Activated T-cell treated with anti-CD3 and anti-CD28 coated beads for 24 hours (primary cell): Measurements from ENCODE around the gene IL1RN.
"Not testable (repeated sequence)": the region's sequence is repeated elsewhere in the genome, so short reads cannot be mapped to it uniquely, and the experiment has no call there.

Experiments
- DNase-seq: peaks from one replicate; pipeline ENCODE4 v3.0.0-alpha.2; 2020; ENCODE audit warnings: low read depth

IL1RN gene, protein sequence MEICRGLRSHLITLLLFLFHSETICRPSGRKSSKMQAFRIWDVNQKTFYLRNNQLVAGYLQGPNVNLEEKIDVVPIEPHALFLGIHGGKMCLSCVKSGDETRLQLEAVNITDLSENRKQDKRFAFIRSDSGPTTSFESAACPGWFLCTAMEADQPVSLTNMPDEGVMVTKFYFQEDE

DNA sequence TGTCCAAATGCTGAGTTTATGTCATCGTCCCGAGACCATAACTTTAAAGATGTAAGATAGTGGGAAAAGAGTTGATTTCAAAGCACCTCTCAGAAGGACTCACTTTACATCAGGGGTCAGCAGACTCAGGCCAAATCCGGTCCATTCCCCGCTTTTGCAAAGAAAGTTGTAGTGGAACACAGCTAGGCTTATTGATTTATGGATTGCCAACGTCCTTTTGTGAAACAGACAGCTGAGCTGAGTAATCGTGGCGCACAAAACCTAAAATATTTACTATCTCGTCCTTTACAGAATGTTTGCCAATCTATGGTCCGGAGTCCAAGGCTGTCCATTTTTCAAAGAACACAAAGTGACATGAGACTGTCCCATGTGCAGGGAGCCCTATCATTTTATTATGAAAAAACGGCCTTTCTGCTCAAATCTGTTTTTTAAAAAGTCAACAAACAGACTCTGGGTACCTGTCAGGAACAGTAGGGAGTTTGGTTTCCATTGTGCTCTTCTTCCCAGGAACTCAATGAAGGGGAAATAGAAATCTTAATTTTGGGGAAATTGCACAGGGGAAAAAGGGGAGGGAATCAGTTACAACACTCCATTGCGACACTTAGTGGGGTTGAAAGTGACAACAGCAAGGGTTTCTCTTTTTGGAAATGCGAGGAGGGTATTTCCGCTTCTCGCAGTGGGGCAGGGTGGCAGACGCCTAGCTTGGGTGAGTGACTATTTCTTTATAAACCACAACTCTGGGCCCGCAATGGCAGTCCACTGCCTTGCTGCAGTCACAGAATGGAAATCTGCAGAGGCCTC lies at the start of gene IL1RN:
TSS of gene IL1RN (plus strand) at position 754 of the 801 bp plus-strand sequence. CDS start at position 781, 27 bp downstream.
- DNase-seq: no peak

DNA sequence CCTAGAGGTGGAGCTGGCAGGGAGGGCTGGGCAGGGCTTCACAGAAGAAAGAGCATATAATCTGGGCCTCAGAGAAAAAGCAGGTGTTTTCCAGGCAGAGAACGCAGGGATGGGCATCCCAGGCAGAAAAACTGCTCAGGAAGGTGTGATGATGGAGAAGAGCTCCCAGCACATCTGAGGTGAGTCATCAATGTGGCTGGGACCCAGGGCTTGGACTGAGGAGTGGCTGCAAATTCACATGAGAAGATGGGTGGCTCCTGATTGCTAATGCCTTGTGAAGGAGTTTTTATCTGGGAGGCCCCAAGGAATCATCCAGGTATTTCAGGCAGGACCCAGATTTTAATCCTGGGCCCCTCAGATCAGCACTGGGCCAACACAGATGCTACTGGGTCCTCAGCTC lies 49.5 kb upstream of the IL1RN start:
- no peak for DNase-seq

DNA sequence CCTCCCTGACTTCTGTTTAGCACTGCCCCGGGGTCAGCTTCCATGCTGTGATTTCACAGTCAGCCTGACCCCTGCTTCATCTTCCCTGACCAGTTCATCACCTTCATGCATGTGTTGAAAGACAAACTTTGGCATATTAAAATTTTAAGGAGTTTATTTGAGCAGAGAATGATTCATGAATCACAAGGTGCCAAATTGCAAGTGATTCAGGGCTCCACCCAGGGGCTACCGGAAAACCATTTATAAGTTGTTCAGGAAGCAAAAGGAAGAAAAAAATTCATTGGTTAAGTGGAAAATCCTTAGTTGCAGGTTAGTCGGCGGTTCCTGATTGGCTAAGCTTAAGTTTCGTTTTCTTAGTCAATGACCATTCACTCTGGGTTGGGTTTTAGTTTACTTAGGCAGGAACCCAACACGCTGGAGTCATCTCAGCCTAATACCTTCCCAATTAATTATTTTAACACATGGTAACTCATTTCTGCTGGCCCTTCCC lies 49.0 kb upstream of the IL1RN start:
- DNase-seq: no peak

DNA sequence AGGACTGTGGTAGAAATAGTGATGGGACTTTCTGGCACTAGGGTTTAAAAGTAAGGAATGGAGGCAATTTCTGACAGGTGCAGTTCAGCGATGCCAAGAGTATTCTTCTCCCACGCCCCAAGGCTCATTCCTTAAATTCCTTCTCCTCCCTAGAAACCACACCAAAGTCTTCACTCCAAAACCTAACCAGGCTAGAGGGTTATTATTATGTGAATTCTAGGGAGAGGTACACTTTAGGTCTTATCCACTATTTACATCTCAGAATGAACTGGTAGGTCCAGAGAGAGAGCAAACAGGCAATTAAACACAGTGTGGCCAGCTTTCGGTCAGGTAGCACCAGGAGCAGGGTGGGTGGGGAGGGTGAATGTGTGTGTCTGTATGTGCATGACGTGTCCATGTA lies 48.3 kb upstream of the IL1RN start:
- DNase-seq: no peak

DNA sequence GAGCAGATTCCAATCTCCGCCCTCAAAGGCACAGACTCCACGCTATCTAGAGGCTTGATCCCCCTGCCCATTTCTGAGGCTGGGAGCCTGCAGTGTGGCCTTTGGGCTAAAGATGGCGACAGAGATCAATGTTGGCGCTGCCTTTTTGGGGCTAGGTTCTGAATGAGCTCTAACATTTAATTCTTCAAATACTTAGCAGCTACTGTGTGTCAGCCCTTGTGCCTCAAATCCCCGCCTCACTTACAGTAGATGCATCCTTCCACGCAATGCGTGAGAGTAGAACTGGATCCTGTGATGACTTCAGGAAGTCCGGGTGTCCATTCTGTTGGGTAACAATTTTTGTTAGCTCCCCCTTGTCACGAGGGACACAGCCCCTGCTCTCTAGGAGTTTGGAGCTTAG lies 47.3 kb upstream of the IL1RN start:
- peak; percentile 32 for DNase-seq

DNA sequence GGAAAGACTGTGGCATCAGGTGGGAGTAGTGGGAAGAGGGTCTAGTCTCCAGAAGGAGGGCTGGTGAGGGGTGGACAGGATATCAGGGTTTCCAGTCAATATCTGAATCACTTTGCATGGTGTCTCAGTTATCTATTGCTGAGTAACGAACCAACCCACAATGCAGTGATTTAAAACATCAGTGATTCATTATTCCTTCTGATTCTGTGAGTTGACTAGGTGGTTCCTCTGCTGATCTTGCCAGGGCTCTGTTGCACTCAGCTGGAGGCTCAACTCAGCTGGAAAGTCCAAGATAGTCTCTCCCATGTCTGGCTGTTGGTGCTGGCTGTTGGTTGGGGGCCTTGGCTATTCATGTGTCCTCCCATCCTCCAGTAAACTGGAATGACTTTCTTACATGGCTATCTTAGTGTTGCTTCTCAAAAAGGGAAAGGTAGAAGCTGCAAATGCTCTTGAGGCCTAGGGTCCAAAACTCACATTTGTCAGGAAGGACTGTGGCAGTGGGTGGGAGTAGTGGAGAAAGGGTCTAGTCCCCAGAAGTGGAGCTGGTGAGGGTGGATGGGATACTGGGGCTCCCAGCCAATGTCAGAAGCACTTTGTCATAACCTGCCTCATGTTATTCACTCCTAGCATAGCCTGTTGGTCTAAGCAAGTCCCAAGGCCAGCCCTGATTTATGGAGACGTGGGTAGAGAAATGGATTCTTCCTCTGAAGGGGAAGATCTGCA lies 45.7 kb upstream of the IL1RN start:
- DNase-seq: no peak

DNA sequence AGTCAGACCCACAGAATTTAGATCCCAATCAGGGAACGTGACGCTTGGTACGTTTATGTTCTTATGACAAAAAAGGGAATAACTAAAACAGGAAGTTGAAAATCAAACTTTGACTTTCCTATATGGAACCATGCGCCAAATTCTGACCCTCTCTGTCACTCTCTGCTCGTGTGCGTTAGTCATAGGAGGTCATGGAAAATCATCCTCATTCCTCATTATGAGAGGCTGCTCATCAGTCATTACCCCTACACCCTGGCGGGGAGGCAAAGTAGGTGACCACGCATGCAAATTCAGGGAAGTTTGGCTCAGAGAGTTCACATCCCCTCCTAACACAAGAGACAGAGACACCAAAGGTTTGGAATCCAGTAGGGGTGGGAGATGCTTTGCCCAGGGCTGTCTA lies 44.1 kb upstream of the IL1RN start:
- no peak for DNase-seq

DNA sequence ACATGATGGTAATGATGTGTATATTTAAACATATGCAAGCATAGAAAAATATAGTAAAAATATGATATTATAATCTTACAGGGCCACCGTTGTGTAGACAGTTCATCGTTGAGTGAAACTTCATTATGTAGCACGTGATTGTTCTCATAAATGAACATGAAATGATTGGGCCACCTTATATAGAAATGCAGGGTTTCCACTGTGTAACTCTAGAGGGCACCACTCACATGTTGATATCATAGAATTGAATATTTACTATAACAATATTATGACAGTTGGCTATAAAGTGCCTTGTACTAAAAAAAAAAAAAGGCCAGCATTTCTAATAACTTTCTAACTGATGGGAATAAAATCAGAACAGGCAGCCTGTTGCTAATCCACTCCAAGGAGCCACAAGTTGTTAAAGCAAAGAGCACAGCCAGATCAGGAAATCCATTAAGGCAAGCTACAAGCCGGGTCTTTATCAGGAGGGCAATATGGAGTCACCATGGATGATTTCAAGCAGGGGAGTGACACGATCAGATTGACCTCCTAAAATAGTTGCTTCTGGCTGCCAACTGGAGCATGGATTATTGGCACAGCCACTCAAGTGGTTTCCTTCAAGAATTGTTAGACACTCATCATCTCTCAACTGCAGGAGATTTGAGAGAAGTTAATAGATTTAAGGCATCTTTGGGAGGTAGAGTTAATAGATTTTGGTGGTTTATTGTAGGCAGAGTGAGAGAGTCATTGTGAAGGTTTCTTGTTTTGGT lies 43.0 kb upstream of the IL1RN start:
- DNase-seq: no peak

DNA sequence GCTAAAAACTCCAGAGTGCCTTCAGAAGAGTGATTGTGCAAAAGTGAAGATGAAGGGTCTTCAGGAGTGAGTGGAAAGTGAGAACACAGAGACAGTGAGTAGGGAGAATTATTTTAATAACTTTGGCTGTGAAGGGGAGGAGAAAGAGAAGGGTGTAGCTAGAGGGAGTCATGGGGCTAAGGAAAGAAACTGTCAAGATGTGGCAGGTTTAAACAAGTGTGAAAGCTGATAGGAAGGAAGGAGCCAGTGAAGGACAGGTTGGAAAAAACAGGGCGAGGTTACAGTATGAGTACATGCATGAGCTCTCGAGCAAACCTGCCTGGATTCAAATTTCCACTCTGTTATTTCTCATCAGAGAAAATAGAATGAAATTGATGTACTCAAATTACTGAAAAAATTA lies 41.9 kb upstream of the IL1RN start:
- no peak for DNase-seq

DNA sequence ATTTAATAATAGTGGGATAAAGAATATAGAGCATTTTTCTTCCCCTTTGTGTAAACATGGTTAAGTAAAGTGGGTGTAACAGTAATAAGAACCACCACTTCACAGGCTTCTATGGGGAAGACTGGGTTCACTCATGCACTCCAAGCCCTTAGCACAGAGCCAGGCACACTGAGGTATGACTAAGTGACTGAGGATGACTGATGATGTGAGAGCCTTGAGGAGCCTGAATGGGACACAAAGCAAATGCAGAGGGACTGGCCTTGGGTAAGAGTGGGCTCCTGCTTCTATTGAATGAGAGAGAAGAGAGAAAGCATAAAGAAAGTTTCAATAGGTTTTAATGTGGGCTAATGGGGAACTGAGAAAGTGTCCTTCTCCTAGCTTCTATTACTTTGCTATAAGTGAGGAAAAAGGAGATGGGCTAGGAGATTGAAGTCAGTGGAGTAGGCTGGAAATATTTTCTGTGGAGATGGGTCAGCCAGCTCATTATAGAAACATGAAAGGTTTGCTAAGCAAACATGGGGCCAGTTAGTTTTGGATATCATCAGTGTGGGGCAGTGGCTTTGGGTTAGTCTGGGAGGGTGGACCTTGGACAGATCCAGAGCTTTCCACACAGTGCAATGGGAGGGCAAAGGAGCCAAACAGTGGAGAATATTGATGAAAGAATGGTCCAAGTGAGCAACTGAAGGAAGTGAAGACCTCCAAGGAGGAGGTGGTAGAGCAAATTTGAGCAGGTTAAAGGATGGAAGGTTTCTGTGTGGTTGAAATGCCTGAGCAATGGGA lies 39.0 kb upstream of the IL1RN start:
- no peak for DNase-seq

DNA sequence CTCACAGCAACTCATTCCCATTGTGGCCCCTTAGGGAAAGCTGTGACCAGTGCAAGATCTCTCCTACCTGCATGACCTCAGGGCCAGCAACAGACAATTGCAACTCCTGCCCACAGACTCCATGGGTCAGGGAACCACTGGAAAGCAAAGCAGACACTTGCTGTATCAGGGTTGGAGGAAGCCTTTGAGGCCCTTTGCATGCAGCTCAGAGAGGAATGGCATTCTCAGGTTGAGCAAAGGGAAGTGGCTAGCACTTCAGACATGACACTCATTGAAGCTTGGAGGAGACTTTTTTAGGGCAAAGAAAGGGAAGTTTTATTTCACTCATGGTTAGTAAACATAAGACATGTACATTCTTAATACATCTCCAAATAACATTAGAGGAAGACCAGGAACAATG lies 37.5 kb upstream of the IL1RN start:
- no peak for DNase-seq

DNA sequence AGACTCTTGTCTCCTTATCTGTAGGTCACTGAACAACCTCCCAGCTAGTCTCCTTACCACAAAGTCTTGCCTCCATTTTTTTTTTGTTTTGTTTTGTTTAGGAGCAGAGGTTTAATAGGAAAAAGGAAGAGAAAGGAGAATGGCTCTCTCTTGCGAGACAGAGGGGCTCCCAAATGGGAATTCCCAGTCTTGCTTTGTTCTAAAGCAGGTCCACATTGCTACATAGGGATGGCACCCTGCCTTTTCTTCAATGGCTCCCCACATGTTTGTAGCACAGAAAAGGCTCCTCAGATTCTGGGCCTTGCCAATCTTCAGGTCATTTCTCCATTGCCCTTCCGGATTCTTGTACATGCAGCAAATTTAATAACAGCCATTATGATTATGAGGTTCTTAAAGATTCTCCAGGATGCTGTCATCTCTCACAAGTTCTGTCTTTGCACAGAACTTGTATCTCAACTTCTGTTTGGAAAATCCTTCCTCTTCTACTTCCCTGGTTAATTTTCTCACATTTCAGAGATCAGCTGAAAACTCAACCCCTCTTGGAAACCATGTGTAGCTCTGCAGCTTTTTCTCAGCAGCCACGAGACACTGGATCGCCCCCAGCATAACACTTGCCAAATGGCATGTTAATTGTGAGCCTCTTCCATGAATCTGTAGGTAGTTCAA lies 36.0 kb upstream of the IL1RN start:
- no peak for DNase-seq

DNA sequence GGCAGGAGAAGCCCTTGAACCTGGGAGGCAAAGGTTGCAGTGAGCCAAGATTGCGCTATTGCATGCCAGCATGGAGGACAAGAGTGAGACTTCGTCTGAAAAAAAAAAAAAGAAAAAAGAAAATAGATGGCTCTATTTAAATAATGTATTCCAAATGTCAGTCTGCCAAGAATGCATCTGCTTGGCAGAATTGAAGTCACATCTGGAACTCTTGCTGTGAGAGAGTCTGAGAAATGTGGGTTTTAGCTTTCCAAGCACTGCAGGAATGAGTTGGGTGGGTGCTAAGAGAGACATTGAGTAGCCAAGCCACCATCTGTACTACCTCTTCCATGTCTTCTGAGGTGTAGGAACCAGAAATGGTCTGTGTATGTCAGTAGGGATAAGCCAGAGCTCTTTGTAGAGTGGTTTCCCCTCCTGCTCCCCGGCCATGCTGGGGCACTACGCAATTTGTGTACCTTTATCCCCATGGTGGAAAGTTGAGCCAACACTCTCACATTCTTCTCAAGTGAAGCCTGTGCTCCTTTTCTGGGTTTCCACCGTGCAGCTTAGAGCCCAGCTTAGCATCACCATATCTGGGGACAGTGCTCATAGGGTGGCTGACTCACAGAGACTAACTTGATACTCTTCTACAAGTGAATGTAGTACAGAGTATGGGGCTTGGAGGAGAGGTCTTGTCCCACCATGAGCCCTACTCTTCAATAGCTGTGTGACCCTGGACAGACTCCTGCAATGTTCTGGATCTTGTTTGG lies 34.4 kb upstream of the IL1RN start:
- no peak for DNase-seq

DNA sequence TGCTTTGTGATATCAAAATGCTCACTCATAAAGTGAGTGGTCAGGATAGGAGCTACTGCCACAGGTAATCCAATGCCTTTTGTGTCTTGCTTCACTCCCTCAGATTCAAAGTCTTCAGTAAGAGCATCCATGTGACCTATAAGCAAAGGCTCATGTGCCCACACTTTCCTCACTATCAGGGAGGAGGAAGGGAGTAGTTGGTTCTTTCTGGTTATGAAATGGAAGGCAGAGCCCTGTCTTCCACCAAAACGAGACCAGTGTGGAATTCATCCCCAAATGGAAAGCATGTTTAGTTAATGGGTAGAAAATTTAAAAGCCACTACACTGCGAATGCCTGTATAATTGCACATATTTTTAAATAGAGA lies 33.8 kb upstream of the IL1RN start:
- no peak for DNase-seq

DNA sequence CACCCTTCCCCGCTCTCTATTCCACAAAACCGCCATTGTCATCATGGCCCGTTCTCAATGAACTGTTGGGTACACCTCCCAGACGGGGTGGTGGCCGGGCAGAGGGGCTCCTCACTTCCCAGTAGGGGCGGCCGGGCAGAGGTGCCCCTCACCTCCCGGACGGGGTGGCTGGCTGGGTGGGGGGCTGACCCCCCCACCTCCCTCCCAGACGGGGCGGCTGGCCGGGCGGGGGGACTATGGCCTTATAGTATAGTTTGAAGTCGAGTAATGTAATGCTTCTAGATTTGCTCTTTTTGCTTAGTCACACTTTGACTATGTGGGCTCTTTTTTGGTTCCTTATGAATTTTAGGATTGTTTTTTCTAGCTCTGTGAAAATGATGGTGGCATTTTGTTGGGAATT lies 31.1 kb upstream of the IL1RN start:
- DNase-seq: not testable (repeated sequence)

DNA sequence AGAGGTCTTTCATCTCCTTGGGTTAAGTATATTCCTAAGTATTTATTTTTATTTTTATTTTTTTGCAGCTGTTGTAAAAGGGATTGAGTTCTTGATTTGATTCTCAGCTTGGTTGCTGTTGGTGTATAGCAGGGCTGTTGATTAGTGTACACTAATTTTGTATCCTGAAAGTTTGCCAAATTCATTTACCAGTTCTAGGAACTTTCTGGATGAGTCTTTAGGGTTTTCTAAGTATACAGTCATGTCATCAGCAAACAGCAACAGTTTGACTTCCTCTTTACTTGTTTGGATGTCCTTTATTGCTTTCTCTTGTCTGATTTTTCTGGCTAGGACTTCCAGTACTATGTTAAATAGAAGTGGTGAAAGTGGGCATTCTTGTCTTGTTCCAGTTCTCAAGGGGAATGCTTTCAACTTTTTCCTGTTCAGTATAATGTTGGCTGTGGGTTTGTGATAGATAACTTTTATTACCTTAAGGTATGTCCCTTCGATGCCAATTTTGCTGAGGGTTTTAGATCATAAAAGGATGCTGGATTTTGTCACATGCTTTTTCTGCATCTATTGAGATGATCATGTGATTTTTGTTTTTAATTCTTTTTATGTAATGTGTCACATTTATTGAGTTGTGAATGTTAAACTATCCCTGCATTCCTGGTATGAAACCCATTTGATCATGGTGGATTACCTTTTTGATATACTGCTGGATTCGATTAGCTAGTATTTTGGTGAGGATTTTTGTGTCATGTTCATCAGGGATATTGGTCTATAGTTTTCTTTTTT lies 30.4 kb upstream of the IL1RN start:
- DNase-seq: not testable (repeated sequence)

DNA sequence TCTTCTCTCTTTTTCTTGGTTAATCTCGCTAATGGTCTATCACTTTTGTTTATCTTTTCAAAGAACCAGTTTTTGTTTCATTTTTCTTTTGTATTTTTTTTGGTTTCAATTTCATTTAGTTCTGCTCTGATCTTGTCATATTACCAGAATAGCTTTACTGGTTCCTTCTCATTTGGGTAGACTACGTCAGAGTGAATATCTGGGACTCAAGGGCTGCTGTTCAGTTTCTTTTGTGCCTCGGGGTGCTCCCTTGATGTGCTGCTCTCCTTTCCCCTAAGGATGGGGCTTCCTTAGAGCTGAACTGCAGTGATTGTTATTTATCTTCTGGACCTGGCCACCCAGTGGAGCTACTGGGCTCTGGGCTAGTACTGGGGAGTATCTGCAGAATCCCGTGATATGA lies 29.4 kb upstream of the IL1RN start:
- no peak for DNase-seq

DNA sequence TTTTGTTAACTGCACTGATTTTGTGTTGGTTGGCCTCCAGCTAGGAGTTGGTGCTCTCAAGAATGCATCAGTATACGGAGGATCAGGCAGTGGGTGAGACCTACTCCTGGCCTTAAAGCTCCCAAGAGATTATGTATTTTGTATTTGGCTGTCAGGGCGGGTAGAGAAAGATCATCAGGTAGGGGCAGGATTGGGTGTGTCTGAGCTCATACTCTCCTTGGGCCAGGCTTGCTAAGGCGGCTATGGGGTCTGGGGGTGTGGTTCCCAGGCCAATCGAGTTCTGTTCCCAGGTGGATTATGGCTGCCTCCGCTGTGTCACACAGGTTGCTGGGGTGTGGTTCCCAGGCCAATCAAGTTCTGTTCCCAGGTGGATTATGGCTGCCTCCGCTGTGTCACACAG lies 28.9 kb upstream of the IL1RN start:
- no peak for DNase-seq

DNA sequence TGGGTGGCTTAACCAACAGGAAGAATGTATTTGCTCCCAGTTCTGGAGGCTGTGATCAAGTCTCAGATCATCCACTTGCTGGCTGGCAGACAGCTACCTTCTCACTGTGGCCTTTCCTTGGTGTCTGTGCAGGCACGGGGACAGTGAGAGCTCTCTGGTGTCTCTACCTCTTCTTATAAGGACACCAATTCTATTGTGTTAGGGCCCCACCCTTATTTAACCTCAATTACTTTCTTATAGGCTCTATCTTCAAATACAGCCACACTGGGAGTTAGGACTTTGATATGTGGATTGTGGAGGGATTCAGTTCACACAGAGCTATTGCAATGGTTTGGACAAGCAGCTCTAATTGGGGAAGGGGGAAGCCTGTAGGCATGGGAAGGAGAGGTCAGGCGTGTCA lies 25.3 kb upstream of the IL1RN start:
- no peak for DNase-seq

DNA sequence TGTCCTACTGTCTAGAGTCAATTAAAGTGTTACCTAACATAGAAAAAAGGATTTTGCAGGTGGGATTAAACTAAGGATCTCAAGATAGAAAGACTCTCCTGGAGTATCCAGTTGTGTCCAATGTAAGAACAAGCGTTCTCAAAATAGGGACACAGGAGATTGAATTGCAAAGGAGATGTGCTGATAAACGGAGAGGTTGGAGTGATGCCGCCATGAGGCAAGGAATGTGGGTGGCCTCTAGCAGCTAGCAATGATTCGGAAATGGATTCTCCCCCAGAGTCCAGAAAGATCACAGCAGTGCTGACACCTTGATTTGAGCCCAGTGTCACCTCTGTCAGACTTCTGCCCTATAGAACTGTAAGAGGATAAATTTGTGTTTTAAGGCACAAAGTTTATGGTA lies 24.1 kb upstream of the IL1RN start:
- no peak for DNase-seq
